Neural cell (in vitro differentiated cells): ENCODE measurements around the gene NCKAP5. TPM values are rescaled to one million over a fixed set of nuclear protein-coding genes. Genes with fewer than 3 reads are reported as not detected.

Source experiments
- H2AFZ ChIP-seq: fragments of 200-600, 300-800 bp; sonication (generic), shearing (Covaris generic); 2 replicates; pipeline ENCODE4 v1.6.0; 2014; ENCODE audit warnings: low read depth, mild to moderate bottlenecking, antibody characterized with exemption, low read length, moderate library complexity
- H3F3A ChIP-seq: fragments of 200-600 bp; shearing (Covaris generic); 2 replicates; pipeline ENCODE4 v1.6.1; 2016; ENCODE audit warnings: mild to moderate bottlenecking, moderate library complexity, mixed read lengths, antibody characterized with exemption, low read length; ENCODE audit not compliant: insufficient read depth, poor library complexity, severe bottlenecking
- H3K27ac ChIP-seq: fragments of 200-600, 300-800 bp; sonication (generic), shearing (Covaris generic); 2 replicates; pipeline ENCODE4 v1.5.1; 2014; ENCODE audit warnings: mild to moderate bottlenecking, low read length, moderate library complexity
- H3K27me3 ChIP-seq: fragments of 300-800, 200-600 bp; sonication (generic), shearing (Covaris generic); 2 replicates; pipeline ENCODE4 v1.6.0; 2014; ENCODE audit warnings: mild to moderate bottlenecking, low read depth, low read length, moderate library complexity; ENCODE audit not compliant: insufficient read depth
- H3K36me3 ChIP-seq: fragments of 300-800, 200-600 bp; sonication (generic), shearing (Covaris generic); 2 replicates; pipeline ENCODE4 v1.5.1; 2014; ENCODE audit warnings: mild to moderate bottlenecking, antibody characterized with exemption, low read length, moderate library complexity; ENCODE audit not compliant: insufficient read depth
- H3K4me2 ChIP-seq: fragments of 300-800, 200-600 bp; sonication (generic), shearing (Covaris generic); 2 replicates; pipeline ENCODE4 v1.6.0; 2014; ENCODE audit warnings: mild to moderate bottlenecking, low read length
- H3K4me3 ChIP-seq: fragments of 300-800, 200-600 bp; sonication (generic), shearing (Covaris generic); 2 replicates; pipeline ENCODE4 v1.5.1; 2014; ENCODE audit warnings: mild to moderate bottlenecking, low read length, moderate library complexity
- H3K79me2 ChIP-seq: fragments of 200-600 bp; shearing (Covaris generic); replicated peaks from 2 replicates; pipeline ENCODE4 v1.6.0; 2014; ENCODE audit warnings: mild to moderate bottlenecking, low read length, moderate library complexity; ENCODE audit not compliant: insufficient read depth
- H3K9ac ChIP-seq: fragments of 300-800, 200-600 bp; sonication (generic), shearing (Covaris generic); 2 replicates; pipeline ENCODE4 v1.6.1; 2016; ENCODE audit warnings: mild to moderate bottlenecking, low read length, mixed read lengths
- H3K9me2 ChIP-seq: fragments of 200-600 bp; shearing (Covaris generic); 2 replicates; pipeline ENCODE4 v1.6.1; 2016; ENCODE audit warnings: mild to moderate bottlenecking, low read length, mixed read lengths; ENCODE audit not compliant: insufficient read depth
- H3K9me3 ChIP-seq: fragments of 200-600, 300-800 bp; sonication (generic), shearing (Covaris generic); 2 replicates; pipeline ENCODE4 v1.6.1; 2016; ENCODE audit warnings: mild to moderate bottlenecking, mixed run types, low read length, moderate library complexity, mixed read lengths
- H4K20me1 ChIP-seq: fragments of 200-600 bp; shearing (Covaris generic); 2 replicates; pipeline ENCODE4 v1.6.1; 2016; ENCODE audit warnings: mild to moderate bottlenecking, mixed run types; ENCODE audit not compliant: insufficient read depth
- CTCF ChIP-seq: fragments of 450-650 bp; IDR thresholded peaks from 2 replicates; pipeline ENCODE4 v1.5.1; 2014; ENCODE audit warnings: antibody characterized with exemption, mild to moderate bottlenecking, moderate library complexity; ENCODE audit not compliant: poor library complexity, severe bottlenecking
- EP300 ChIP-seq: fragments of 450-650 bp; conservative IDR thresholded peaks from 2 replicates; pipeline ENCODE4 v1.6.1; 2014; ENCODE audit warnings: antibody characterized with exemption, mild to moderate bottlenecking, moderate library complexity; ENCODE audit not compliant: poor library complexity, severe bottlenecking
- EZH2 ChIP-seq: fragments of 200-600, 300-800 bp; shearing (Covaris generic), sonication (generic); IDR thresholded peaks from 2 replicates; pipeline ENCODE4 v1.6.1; 2014; ENCODE audit warnings: antibody characterized with exemption, low read length, borderline replicate concordance, mild to moderate bottlenecking; ENCODE audit not compliant: insufficient read depth, poor library complexity, severe bottlenecking
- MXI1 ChIP-seq: fragments of 450-650 bp; conservative IDR thresholded peaks from 2 replicates; pipeline ENCODE4 v1.6.1; 2014; ENCODE audit warnings: antibody characterized with exemption, mild to moderate bottlenecking; ENCODE audit not compliant: poor library complexity, severe bottlenecking
- POLR2AphosphoS5 ChIP-seq: IDR thresholded peaks from 2 replicates; pipeline ENCODE4 v1.6.1; 2012
- RAD21 ChIP-seq: fragments of 450-650 bp; conservative IDR thresholded peaks from 2 replicates; pipeline ENCODE4 v1.6.1; 2014; ENCODE audit warnings: antibody characterized with exemption, mild to moderate bottlenecking, moderate library complexity
- REST ChIP-seq: IDR thresholded peaks from 2 replicates; pipeline ENCODE4 v1.6.1; 2012; ENCODE audit warnings: borderline replicate concordance
- SMC3 ChIP-seq: fragments of 450-650 bp; conservative IDR thresholded peaks from 2 replicates; pipeline ENCODE4 v1.6.1; 2014; ENCODE audit warnings: antibody characterized with exemption, mild to moderate bottlenecking, moderate library complexity; ENCODE audit not compliant: poor library complexity
- TAF1 ChIP-seq: IDR thresholded peaks from 2 replicates; pipeline ENCODE4 v1.6.1; 2012; ENCODE audit warnings: low read depth
- polyA plus RNA-seq: library from polyadenylated mRNA; depleted of rRNA; stranded (reverse); fragments of >200 nt; gene quantifications from 2 replicates; pipeline ENCODE4 v1.2.3, GENCODE V29; 2014

Gene NCKAP5
- polyA plus RNA-seq, 1 donor from 2014 or later = 2.4 TPM

GRCh38 chr2:133515271-133515670, 53.0 kb downstream of the NCKAP5 start:
- Histone ChIP-seq H3K27ac (no peak overlapping the region), H3K9me3 (no peaks in the 10 kb centered on the region), H3K36me3 (no peaks in the 10 kb centered on the region), H3F3A (no peaks in the 10 kb centered on the region), H2AFZ (no peak overlapping the region), H3K4me2 (no peak overlapping the region), H3K4me3 (no peak overlapping the region), H3K27me3 (no peaks in the 10 kb centered on the region), H3K9me2 (no peaks in the 10 kb centered on the region), H4K20me1 (no peaks in the 10 kb centered on the region), H3K79me2 (no peaks in the 10 kb centered on the region), H3K9ac (no peak overlapping the region)
- TF ChIP-seq MXI1 (no peak), EZH2 (no peak), CTCF (no peak), RAD21 (no peak), SMC3 (no peak), EP300 (no peak), REST (no peak), TAF1 (no peak)

DNA sequence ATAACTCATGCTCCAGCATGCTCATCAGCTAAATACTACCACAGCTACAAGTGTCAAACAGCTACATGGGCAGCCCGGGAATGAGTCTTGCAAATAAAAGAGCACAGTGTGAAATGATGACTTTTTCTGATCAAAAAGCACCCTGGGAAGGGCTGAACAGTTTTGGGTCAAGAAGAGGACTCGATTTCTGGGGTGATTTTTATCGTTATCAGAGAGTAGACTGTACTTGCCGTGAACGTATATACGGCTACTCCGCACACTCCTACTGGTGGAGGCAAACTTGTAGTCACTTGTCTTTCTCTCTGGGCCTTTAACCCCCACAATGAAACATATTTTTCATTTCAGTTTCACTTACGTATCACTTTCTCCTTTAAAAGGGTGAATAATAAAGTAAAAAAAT, 54.4 kb downstream of the NCKAP5 start:
- H3K79me2 ChIP-seq = no peaks in the 10 kb centered on the region
- no peak overlapping the region for H3K4me3 ChIP-seq
- no peaks in the 10 kb centered on the region for H3K27me3 ChIP-seq
- H3K9me2 ChIP-seq = no peaks in the 10 kb centered on the region
- no peak overlapping the region for H3K4me2 ChIP-seq
- TF ChIP-seq EP300 = no peak
- no peak for TF ChIP-seq RAD21
- TF ChIP-seq SMC3 = no peak
- no peaks in the 10 kb centered on the region for H3K9me3 ChIP-seq
- H4K20me1 ChIP-seq = no peaks in the 10 kb centered on the region
- H3K27ac ChIP-seq = no peak overlapping the region
- no peaks in the 10 kb centered on the region for H3K36me3 ChIP-seq
- H2AFZ ChIP-seq = no peak overlapping the region
- H3K9ac ChIP-seq = no peak overlapping the region
- no peaks in the 10 kb centered on the region for H3F3A ChIP-seq

DNA sequence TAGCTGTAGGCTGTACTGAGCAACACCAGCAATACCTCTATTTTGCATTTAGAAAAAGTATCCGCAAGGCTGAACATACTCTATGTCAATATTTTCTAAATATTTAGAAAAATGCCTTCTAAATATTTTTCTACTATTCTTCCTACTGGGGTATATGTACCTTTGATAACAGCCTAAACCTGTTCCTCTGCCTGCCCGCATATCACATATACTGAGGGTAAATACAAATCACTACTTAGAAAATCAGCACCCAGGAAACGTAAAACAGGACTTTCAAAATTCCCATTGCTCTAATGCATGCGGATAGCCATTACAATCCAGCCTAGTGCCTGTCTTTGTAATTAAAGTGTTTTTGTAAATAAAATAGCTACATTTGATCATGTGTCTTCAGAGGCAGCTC, 56.1 kb downstream of the NCKAP5 start:
- Histone ChIP-seq H4K20me1 (no peaks in the 10 kb centered on the region), H3K9ac (no peak overlapping the region), H3K9me3 (no peaks in the 10 kb centered on the region), H3K79me2 (no peaks in the 10 kb centered on the region), H3K27me3 (no peaks in the 10 kb centered on the region), H3K36me3 (no peaks in the 10 kb centered on the region), H3K4me3 (no peak overlapping the region), H3F3A (no peaks in the 10 kb centered on the region), H2AFZ (no peak overlapping the region), H3K9me2 (no peaks in the 10 kb centered on the region), H3K27ac (no peak overlapping the region), H3K4me2 (no peak overlapping the region)
- TF ChIP-seq TAF1 = no peak
- TF ChIP-seq RAD21 = no peak
- TF ChIP-seq SMC3 = no peak
- no peak for TF ChIP-seq MXI1
- TF ChIP-seq EP300 = no peak
- TF ChIP-seq EZH2 = no peak
- TF ChIP-seq CTCF = no peak
- TF ChIP-seq REST = no peak
- no peak for TF ChIP-seq POLR2AphosphoS5
